Measurements from ENCODE around the gene MAD1L1. TPM values are rescaled to one million over a fixed set of nuclear protein-coding genes. Genes with fewer than 3 reads are reported as not detected.

MAD1L1 gene
- total RNA-seq, 4 donors from 2014 or later: 18.4 to 39.1 (median 25.7) TPM

DNA sequence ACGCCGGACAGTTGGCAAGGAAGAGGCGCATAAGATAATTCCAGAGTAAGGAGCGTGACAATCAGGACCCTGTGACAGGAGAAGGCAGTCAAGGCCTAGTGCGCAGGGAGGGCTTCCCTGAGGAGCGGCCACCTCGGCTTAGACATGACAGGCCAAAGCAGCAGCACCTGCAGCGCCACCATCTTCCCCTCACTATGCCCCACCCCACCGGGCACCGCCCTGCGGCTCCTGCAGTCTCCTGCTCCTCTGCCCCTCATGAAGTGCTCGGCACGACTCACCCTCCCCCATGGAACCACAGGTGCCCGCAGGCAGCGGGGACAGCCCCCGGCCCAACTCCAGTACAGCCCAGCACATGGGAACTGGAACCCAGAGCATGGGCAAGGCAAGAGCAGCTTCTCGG, 11.8 kb downstream of the MAD1L1 start:
- TF ChIP-seq, protein P1, sequence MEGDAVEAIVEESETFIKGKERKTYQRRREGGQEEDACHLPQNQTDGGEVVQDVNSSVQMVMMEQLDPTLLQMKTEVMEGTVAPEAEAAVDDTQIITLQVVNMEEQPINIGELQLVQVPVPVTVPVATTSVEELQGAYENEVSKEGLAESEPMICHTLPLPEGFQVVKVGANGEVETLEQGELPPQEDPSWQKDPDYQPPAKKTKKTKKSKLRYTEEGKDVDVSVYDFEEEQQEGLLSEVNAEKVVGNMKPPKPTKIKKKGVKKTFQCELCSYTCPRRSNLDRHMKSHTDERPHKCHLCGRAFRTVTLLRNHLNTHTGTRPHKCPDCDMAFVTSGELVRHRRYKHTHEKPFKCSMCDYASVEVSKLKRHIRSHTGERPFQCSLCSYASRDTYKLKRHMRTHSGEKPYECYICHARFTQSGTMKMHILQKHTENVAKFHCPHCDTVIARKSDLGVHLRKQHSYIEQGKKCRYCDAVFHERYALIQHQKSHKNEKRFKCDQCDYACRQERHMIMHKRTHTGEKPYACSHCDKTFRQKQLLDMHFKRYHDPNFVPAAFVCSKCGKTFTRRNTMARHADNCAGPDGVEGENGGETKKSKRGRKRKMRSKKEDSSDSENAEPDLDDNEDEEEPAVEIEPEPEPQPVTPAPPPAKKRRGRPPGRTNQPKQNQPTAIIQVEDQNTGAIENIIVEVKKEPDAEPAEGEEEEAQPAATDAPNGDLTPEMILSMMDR (IDR thresholded peaks at IDR 0.05): no peak
- no peak for DNase-seq (ENCODE audit: low spot score)
- no peak for ATAC-seq (ENCODE audit: low FRiP score)

DNA sequence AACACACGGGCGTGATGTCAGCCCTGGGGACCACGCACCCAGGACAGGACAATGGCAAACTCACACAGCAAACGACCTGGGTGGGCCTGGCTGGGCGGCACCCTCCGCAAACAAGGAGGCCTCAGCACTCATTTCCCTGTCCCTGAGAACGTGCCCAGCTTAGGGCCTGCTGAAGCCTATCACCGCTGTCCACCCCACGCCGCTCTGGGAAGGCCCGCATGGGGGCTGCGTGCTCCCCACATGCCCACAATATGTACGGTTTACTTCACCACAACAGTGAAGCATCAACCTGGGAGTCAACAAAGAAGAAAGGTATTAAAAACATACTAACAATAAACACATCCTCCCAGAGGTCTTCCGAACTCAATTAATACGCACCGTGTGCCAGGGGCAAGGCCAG, 12.2 kb downstream of the MAD1L1 start:
- DNase-seq (ENCODE audit: low spot score) (no peak), ATAC-seq (ENCODE audit: low FRiP score) (no peak)
- TF ChIP-seq, protein P1 (IDR thresholded peaks at IDR 0.05): no peak

GRCh38 chr7:2220030-2220429, 12.7 kb downstream of the MAD1L1 start:
- no peak for ATAC-seq (ENCODE audit: low FRiP score)
- DNase-seq (ENCODE audit: low spot score): no peak
- TF ChIP-seq, protein P1 (IDR thresholded peaks at IDR 0.05): no peak

DNA sequence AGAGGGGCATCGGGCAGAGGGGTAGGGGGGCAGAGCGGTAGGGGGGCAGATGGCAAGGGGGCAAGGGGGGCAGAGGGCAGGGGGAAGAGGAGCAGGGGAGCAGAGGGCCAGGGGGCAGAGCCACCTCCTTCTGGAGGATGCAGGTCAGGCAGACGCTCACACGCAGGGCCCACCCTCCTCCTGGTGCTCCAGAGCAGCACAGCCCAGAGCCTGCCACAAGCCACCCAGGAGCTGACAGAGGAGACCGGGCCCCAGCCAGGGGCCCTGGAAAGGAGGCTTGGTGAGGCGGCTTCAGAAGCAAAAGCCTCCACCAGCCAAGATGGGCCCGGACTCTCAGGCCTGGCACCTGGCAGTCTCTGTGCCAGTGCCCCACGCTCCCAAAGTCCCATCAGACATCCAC, 13.1 kb downstream of the MAD1L1 start:
- DNase-seq (ENCODE audit: low spot score) (no peak), ATAC-seq (ENCODE audit: low FRiP score) (no peak)
- TF ChIP-seq, protein P1 (IDR thresholded peaks at IDR 0.05): no peak

DNA sequence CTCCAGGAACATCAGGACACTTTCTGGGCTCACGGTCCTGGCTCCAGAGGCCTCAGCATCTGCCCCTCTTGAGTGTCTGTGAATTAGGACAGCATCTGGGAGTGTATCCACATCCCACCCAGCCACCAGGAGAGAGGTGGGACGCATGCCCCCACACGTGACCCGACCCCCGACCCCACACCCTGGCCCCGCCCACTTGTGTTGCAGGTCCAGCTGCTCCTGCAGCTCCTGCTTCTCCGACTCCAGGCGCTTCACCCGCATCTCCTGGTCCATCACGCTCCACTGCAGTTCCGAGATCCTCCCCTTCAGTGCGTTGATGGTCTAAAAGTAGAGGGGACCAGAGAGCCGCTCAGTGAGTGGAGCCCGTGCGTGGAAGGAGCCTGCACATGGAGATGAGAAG, 13.6 kb downstream of the MAD1L1 start:
- TF ChIP-seq, protein P1 (IDR thresholded peaks at IDR 0.05): no peak
- ATAC-seq (ENCODE audit: low FRiP score) (no peak), DNase-seq (ENCODE audit: low spot score) (no peak)

GRCh38 chr7:2218444-2218785, 14.3 kb downstream of the MAD1L1 start:
- ATAC-seq (ENCODE audit: low FRiP score) (no peak), DNase-seq (ENCODE audit: low spot score) (no peak)
- TF ChIP-seq, protein P1 (IDR thresholded peaks at IDR 0.05): no peak

- ATAC-seq (ENCODE audit: low FRiP score) (no peak), DNase-seq (ENCODE audit: low spot score) (no peak)
- TF ChIP-seq, protein P1 (IDR thresholded peaks at IDR 0.05): no peak
Measured at GRCh38 chr7:2217716-2218443, 14.9 kb downstream of the MAD1L1 start.
